OCI-LY1 (cell line): ENCODE data around the gene CCZ1.
"Not testable (repeated sequence)": the region's sequence is repeated elsewhere in the genome, so short reads cannot be mapped to it uniquely, and the experiment has no call there.

Source experiments
- EZH2 ChIP-seq: fragments of 200-600 bp; sonication (generic), shearing (Covaris generic); IDR thresholded peaks from 2 replicates; pipeline ENCODE4 v1.8.0; 2017; ENCODE audit warnings: borderline replicate concordance, mixed run types, mild to moderate bottlenecking, antibody characterized with exemption, low read length, moderate library complexity, mixed read lengths
- TF ChIP-seq, protein P1 (sequence below): fragments of 200-600 bp; sonication (generic), shearing (Covaris generic); IDR thresholded peaks from 2 replicates; pipeline ENCODE4 v1.5.1; 2017; ENCODE audit warnings: mild to moderate bottlenecking, antibody characterized with exemption, low read length, moderate library complexity, mixed read lengths

- TF ChIP-seq, protein P1, sequence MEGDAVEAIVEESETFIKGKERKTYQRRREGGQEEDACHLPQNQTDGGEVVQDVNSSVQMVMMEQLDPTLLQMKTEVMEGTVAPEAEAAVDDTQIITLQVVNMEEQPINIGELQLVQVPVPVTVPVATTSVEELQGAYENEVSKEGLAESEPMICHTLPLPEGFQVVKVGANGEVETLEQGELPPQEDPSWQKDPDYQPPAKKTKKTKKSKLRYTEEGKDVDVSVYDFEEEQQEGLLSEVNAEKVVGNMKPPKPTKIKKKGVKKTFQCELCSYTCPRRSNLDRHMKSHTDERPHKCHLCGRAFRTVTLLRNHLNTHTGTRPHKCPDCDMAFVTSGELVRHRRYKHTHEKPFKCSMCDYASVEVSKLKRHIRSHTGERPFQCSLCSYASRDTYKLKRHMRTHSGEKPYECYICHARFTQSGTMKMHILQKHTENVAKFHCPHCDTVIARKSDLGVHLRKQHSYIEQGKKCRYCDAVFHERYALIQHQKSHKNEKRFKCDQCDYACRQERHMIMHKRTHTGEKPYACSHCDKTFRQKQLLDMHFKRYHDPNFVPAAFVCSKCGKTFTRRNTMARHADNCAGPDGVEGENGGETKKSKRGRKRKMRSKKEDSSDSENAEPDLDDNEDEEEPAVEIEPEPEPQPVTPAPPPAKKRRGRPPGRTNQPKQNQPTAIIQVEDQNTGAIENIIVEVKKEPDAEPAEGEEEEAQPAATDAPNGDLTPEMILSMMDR, result not testable (repeated sequence)
- TF ChIP-seq EZH2, result not testable (repeated sequence)
Observed at GRCh38 chr7:5884431-5884830, 14.1 kb upstream of the CCZ1 start.
